Ectodermal cell (in vitro differentiated cells): ENCODE measurements around the gene MKI67. TPM values are rescaled to one million over a fixed set of nuclear protein-coding genes. Genes with fewer than 3 reads are reported as not detected.
A peak's percentile ranks its signal among the peaks of the same experiment; 100 is the strongest.
"Not testable (repeated sequence)": the region's sequence is repeated elsewhere in the genome, so short reads cannot be mapped to it uniquely, and the experiment has no call there.

ENCODE experiments used
- H3K27ac ChIP-seq: 2 replicates; pipeline ENCODE4 v1.7.0; 2013; ENCODE audit warnings: mild to moderate bottlenecking, low read depth, low read length; ENCODE audit not compliant: insufficient read depth, poor library complexity, severe bottlenecking
- H3K27me3 ChIP-seq: 2 replicates; pipeline ENCODE4 v1.7.0; 2013; ENCODE audit warnings: mild to moderate bottlenecking, low read length; ENCODE audit not compliant: insufficient read depth, control insufficient read depth, poor library complexity, severe bottlenecking
- H3K36me3 ChIP-seq: one replicate; pipeline ENCODE4 v1.7.0; 2013; ENCODE audit warnings: low read length; ENCODE audit not compliant: control insufficient read depth, insufficient read depth
- H3K4me1 ChIP-seq: one replicate; pipeline ENCODE4 v1.7.0; 2013; ENCODE audit warnings: low read length; ENCODE audit not compliant: control insufficient read depth, insufficient read depth
- H3K4me3 ChIP-seq: 2 replicates; pipeline ENCODE4 v1.7.0; 2013; ENCODE audit warnings: low read depth, low read length, control low read depth; ENCODE audit not compliant: insufficient read depth
- H3K9me3 ChIP-seq: 2 replicates; pipeline ENCODE4 v1.7.0; 2013; ENCODE audit warnings: mild to moderate bottlenecking, low read length, moderate library complexity; ENCODE audit not compliant: control insufficient read depth
- WGBS, 2 experiments: methylation state at CpG; one replicate each; pipeline ENCODE4 v1.1.7; 2013; ENCODE audit warnings: missing lambda C conversion rate in 2 of 2; 5-methylcytosine and 5-hydroxymethylcytosine counted together
- polyA plus RNA-seq, 4 experiments: library from polyadenylated mRNA; stranded (reverse); fragments of 50-300 nt; gene quantifications; one replicate each; pipeline ENCODE4 v1.2.3, GENCODE V29; 2013

MKI67 gene, protein sequence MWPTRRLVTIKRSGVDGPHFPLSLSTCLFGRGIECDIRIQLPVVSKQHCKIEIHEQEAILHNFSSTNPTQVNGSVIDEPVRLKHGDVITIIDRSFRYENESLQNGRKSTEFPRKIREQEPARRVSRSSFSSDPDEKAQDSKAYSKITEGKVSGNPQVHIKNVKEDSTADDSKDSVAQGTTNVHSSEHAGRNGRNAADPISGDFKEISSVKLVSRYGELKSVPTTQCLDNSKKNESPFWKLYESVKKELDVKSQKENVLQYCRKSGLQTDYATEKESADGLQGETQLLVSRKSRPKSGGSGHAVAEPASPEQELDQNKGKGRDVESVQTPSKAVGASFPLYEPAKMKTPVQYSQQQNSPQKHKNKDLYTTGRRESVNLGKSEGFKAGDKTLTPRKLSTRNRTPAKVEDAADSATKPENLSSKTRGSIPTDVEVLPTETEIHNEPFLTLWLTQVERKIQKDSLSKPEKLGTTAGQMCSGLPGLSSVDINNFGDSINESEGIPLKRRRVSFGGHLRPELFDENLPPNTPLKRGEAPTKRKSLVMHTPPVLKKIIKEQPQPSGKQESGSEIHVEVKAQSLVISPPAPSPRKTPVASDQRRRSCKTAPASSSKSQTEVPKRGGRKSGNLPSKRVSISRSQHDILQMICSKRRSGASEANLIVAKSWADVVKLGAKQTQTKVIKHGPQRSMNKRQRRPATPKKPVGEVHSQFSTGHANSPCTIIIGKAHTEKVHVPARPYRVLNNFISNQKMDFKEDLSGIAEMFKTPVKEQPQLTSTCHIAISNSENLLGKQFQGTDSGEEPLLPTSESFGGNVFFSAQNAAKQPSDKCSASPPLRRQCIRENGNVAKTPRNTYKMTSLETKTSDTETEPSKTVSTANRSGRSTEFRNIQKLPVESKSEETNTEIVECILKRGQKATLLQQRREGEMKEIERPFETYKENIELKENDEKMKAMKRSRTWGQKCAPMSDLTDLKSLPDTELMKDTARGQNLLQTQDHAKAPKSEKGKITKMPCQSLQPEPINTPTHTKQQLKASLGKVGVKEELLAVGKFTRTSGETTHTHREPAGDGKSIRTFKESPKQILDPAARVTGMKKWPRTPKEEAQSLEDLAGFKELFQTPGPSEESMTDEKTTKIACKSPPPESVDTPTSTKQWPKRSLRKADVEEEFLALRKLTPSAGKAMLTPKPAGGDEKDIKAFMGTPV (N-terminal part only)
- 61.3 TPM for polyA plus RNA-seq (2013, experiment 1 of 4)
- 76.2 TPM for polyA plus RNA-seq (2013, experiment 2 of 4)
- 52.3 TPM for polyA plus RNA-seq (2013, experiment 3 of 4)
- 67.2 TPM for polyA plus RNA-seq (2013, experiment 4 of 4)

DNA sequence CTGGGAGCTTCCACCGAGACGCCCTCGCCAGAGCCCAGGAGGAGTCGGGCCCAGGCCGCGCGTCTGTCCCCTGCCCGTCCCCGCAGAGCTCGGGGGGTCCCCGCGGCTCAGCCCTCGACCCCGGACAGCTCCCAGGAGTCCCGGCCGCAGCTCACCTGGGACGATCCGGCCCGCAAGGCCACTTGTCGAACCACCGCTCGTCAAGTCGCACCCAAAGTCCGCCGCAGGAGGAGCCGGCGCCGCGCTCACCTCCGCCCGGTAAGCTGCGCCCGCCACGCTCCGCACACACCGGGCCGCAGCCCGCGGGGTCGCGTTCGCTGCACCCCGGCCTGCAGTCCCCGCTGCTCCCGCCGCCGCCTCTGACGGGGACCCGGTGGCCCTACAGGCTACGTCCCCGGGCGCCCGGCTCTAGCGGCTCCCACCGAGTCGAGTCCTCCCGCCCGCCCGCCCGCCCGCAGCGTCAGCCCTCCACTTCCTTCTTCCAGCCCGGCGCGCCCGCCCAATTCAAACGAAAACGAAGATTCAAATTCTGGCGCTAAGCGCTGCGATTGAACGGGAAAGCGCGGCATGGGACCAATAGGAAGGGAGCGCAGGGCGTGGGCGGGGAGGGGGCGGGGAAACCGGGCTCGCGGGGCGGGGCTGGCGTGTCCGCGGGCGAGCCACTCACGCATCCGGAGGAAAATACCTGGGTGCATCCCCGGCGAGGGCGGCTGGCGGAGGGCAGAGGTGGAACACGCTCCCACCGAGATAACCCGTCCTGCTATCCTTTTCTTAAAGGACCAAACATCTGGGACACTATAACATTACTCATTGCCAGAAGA is at the start of gene MKI67:
Gene MKI67, minus strand, starts transcription at position 480 of the 821 bp plus-strand sequence. CDS start 756 bp downstream, outside the sequence.
- H3K4me1 ChIP-seq = peaks cover 13% of the 10 kb centered on the region
- peaks cover 6% of the 10 kb centered on the region for H3K27me3 ChIP-seq
- peak within 1 kb of the TSS; percentile 73 for H3K4me3 ChIP-seq
- H3K9me3 ChIP-seq = no peaks in the 10 kb centered on the region
- peaks cover 13% of the 10 kb centered on the region for H3K36me3 ChIP-seq
- WGBS, 2 experiments = 0% methylated on average over 95 of the region's 95 CpGs
- H3K27ac ChIP-seq = no peak within 1 kb of the TSS

DNA sequence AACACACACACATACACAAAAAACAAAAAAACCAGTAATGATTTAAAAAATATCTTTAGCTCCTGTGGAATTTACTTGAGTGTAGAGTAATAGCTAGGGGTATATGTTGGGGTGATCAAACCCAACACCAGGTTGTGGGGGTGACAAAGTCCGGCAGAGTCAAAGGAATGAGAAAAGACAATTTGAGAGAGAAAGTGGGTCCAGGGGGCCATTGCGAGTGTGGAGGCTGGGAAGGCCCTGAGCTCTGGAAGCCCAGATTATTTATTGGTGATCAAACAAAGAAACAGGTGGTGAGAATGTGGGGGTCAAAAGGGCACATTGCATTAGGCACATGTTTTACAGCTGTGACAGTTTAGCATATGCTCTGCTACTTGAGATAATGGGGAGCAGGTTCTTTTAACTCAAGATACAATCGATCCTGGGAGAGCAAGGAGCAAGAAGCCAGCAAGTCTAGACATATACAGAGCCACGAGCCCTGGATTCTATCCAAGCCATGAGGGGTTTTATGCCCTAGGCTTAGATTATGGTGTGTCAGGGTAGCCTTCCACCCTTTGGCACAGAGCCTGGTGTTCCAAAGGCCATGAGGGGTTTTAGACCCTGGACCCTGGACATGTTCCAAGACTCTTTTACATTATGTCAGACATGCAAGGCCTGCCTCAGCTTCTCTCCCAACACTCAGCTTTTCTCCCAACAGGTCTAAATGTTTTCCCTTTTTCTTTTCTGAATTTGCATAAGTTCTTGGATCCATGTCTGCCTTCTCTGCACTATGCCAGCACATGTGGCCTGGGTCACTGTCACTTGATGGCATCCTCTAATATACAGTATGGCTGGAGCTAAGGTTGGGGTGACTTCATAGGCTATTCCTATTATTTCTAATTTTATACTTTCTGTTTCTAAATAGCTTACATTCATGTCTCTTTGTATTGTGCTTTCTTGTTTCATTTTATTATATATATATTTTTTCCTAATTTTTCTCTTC is 48.6 kb upstream of the MKI67 start:
- Histone ChIP-seq H3K4me3 (no peak overlapping the region), H3K4me1 (peaks cover 3% of the 10 kb centered on the region), H3K27me3 (no peaks in the 10 kb centered on the region), H3K36me3 (no peaks in the 10 kb centered on the region), H3K27ac (no peak overlapping the region), H3K9me3 (no peaks in the 10 kb centered on the region)
- 93 to 95% methylated on average over 4 of the region's 4 CpGs for WGBS, 2 experiments

DNA sequence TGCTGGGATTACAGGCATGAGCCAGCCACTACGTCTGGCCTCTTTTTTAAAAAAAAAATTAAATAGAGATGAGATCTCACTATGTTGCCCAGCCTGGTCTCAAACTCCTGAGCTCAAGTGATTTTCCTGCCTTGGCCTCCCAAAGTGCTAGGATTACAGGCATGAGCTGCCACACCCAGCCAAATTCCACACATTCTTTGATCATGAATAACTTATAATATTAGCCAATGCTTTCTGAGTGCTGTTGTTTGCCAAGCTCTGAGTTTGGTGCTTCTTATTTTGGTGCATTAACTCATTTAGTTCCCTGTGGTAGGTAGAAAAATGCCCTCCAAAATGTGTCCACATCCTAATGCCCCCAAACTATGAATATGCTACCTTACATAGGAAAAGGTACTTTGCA is 47.2 kb upstream of the MKI67 start:
- H3K4me1 ChIP-seq = peaks cover 3% of the 10 kb centered on the region
- no peaks in the 10 kb centered on the region for H3K27me3 ChIP-seq
- H3K4me3 ChIP-seq = no peak overlapping the region
- whole genome bisulfite sequencing, 2 experiments = 80 to 94% methylated on average over 1 of the region's 1 CpG
- H3K9me3 ChIP-seq = no peaks in the 10 kb centered on the region
- H3K27ac ChIP-seq = no peak overlapping the region
- H3K36me3 ChIP-seq = no peaks in the 10 kb centered on the region

DNA sequence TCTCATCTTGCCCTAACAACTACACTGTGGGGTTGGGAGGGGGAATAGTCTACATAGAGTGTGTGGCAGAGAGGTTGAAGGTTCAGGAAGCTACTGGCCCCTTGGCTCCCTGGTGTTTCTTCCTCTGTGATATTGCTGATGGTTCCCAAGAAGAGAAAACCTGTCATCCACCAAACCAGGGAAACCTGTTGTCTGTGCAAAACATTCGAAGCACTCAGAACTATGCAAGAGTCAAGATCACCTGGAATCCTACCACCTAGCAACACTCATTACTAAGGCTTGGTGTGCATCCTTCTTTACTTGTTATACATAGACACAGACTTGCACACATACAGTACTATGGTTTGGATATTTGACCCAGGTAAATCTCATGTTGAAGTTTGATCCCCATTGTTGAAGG is 46.5 kb upstream of the MKI67 start:
- H3K27me3 ChIP-seq = no peaks in the 10 kb centered on the region
- 94 to 100% methylated on average over 1 of the region's 1 CpG for WGBS, 2 experiments
- H3K27ac ChIP-seq = no peak overlapping the region
- no peak overlapping the region for H3K4me3 ChIP-seq
- no peaks in the 10 kb centered on the region for H3K36me3 ChIP-seq
- H3K9me3 ChIP-seq = no peaks in the 10 kb centered on the region
- peaks cover 2% of the 10 kb centered on the region for H3K4me1 ChIP-seq

DNA sequence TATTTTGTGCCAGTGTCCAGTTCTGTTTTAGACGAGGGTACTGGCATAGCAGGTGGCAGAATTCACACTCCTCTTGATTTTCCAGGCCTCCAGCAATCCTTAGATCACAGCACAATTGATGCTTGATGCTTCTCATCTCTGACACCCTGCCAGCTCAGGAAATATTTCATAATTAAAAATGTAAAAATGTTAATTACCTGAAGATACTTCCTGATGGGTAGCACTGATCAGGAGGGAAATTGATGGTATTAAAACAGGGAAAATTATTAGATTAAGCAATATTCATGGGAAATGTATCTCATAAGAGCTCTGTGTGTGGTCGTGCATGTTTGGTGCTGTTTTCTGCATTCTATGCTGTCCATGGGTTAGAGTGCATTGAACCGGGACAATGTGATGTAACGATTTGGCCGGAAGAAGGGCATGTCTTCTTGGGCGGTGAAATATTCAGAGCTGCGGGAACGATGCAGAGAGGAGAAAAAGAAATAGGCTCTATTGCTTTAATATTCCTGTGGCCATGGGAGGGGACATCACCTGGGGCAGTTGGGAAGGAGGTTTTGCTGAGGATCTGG is 43.7 kb upstream of the MKI67 start:
- no peak overlapping the region for H3K27ac ChIP-seq
- H3K36me3 ChIP-seq = no peaks in the 10 kb centered on the region
- no peaks in the 10 kb centered on the region for H3K27me3 ChIP-seq
- WGBS, 2 experiments = 90 to 96% methylated on average over 8 of the region's 8 CpGs
- H3K4me1 ChIP-seq = peaks cover 7% of the 10 kb centered on the region
- no peaks in the 10 kb centered on the region for H3K9me3 ChIP-seq
- no peak overlapping the region for H3K4me3 ChIP-seq

DNA sequence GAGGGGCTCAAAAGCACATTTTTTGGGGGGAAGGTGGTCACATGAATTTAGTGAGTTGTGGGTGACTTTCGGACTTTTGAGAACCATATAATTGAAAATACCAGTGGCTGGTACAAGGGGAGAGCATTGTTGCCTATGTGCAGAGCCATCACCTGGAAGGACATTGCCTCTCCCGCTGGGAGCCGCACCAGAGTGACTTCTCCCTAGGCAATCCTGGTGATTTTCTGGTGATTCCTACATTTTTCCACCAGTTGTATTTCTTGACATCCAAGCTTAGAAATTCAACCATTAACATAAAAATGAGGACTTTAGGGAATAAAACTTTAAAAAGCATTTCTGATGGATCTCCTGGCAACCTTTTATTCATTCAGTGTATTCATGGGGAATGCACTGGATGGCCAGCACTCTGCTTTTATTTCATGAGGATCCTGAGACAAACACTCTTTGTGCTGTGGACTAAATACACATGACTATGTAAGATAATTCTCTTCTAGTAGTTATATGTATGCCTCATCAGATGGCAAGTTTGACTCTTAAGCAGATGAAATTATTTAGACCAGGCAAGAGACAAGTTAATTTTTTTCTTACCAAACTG is 41.8 kb upstream of the MKI67 start:
- peaks cover 7% of the 10 kb centered on the region for H3K4me1 ChIP-seq
- no peak overlapping the region for H3K4me3 ChIP-seq
- H3K27me3 ChIP-seq = peaks cover 5% of the 10 kb centered on the region
- H3K36me3 ChIP-seq = no peaks in the 10 kb centered on the region
- no peak overlapping the region for H3K27ac ChIP-seq
- 89 to 96% methylated on average over 3 of the region's 3 CpGs for WGBS, 2 experiments
- H3K9me3 ChIP-seq = no peaks in the 10 kb centered on the region

DNA sequence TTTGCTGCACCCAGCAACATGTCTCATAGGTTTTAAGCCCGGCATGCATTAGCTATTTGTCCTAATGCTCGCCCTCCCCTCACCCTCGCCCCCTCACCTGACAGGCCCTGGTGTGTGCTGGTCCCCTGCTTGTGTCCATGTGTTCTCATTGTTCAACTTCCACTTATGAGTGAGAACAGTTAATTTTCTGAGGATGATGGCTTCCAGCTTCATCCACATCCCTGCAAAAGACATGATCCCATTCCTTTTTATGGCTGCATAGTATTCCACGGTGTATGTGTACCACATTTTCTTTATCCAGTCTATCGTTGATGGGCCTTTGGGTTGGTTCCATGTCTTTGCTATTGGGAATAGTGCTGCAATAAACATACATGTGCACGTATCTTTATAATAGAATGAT is 40.9 kb upstream of the MKI67 start:
- H3K27me3 ChIP-seq, H3K27ac ChIP-seq, H3K36me3 ChIP-seq, H3K4me1 ChIP-seq, H3K4me3 ChIP-seq, H3K9me3 ChIP-seq: not testable (repeated sequence)
- WGBS, 2 experiments = 87 to 95% methylated on average over 5 to 6 of the region's 6 CpGs

DNA sequence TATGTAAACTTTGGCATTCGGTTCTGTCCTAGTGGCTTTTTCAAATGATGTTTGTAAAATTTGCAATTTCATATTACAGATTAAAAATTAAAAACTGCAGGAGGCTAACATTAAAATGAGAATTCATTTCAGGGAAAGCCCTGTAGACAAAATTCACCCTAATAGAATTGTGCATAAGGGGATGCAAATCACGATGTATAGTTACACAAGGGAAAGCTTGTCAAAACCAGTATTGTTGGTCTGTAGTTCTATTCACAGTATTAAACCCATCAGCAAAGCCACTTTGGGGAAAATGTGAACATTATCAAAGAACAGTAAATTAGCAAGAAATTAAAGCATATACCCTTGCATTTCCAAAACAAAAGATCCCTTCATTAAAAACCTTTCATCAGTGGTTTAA is 39.9 kb upstream of the MKI67 start:
- no peak overlapping the region for H3K4me3 ChIP-seq

More for the DNA sequence above, 39.9 kb upstream of the MKI67 start:
- no peak overlapping the region for H3K27ac ChIP-seq
- peaks cover 5% of the 10 kb centered on the region for H3K27me3 ChIP-seq
- 91 to 100% methylated on average over 1 to 2 of the region's 2 CpGs for WGBS, 2 experiments
- peaks cover 7% of the 10 kb centered on the region for H3K4me1 ChIP-seq
- H3K9me3 ChIP-seq = no peaks in the 10 kb centered on the region
- no peaks in the 10 kb centered on the region for H3K36me3 ChIP-seq
